HG02678 (cell line): ENCODE data around the gene HSD17B3.
"Not testable (repeated sequence)": the region's sequence is repeated elsewhere in the genome, so short reads cannot be mapped to it uniquely, and the experiment has no call there.

Source experiments
- ATAC-seq: cut with Tn5 transposase; IDR thresholded peaks from one replicate; pipeline ENCODE4 v1.9.1; 2021; ENCODE audit warnings: mild to moderate bottlenecking, moderate library complexity; ENCODE audit not compliant: unreplicated experiment

The HSD17B3 gene

GRCh38 chr9:96309850-96310249, 7.9 kb upstream of the HSD17B3 start:
- no peak for ATAC-seq

- not testable (repeated sequence) for ATAC-seq
Observed at GRCh38 chr9:96306958-96307357, 5.0 kb upstream of the HSD17B3 start.

- ATAC-seq: no peak
Observed at GRCh38 chr9:96305171-96305570, 3.2 kb upstream of the HSD17B3 start.

- no peak for ATAC-seq
Observed at GRCh38 chr9:96304230-96304629, 2.3 kb upstream of the HSD17B3 start.

GRCh38 chr9:96299823-96300222, 2.2 kb downstream of the HSD17B3 start:
- ATAC-seq: no peak

GRCh38 chr9:96294159-96294545, 7.8 kb downstream of the HSD17B3 start:
- ATAC-seq: no peak

GRCh38 chr9:96293498-96294158, 8.3 kb downstream of the HSD17B3 start:
- ATAC-seq: no peak

GRCh38 chr9:96289392-96289791, 12.6 kb downstream of the HSD17B3 start:
- ATAC-seq: no peak

GRCh38 chr9:96281641-96282040, 20.3 kb downstream of the HSD17B3 start:
- ATAC-seq: no peak

GRCh38 chr9:96279932-96280331, 22.0 kb downstream of the HSD17B3 start:
- ATAC-seq: no peak

GRCh38 chr9:96274939-96275338, 27.0 kb downstream of the HSD17B3 start:
- ATAC-seq: no peak

- ATAC-seq: no peak
Observed at GRCh38 chr9:96270236-96270744, 31.7 kb downstream of the HSD17B3 start.

- ATAC-seq: no peak
Observed at GRCh38 chr9:96258967-96259366, 43.0 kb downstream of the HSD17B3 start.

- no peak for ATAC-seq
Observed at GRCh38 chr9:96256800-96257199, 45.2 kb downstream of the HSD17B3 start.

GRCh38 chr9:96255698-96256097, 46.3 kb downstream of the HSD17B3 start:
- no peak for ATAC-seq

GRCh38 chr9:96253059-96253696, 48.8 kb downstream of the HSD17B3 start:
- ATAC-seq: no peak

- ATAC-seq: no peak
Observed at GRCh38 chr9:96251451-96251850, 50.5 kb downstream of the HSD17B3 start.

GRCh38 chr9:96249746-96250145, 52.2 kb downstream of the HSD17B3 start:
- ATAC-seq: no peak

GRCh38 chr9:96246267-96246671, 55.7 kb downstream of the HSD17B3 start:
- ATAC-seq: no peak

- ATAC-seq: no peak
Observed at GRCh38 chr9:96245399-96245798, 56.6 kb downstream of the HSD17B3 start.

- no peak for ATAC-seq
Observed at GRCh38 chr9:96243778-96244177, 58.2 kb downstream of the HSD17B3 start.

- no peak for ATAC-seq
Observed at GRCh38 chr9:96242811-96243210, 59.2 kb downstream of the HSD17B3 start.
